Keratinocyte (primary cell): ENCODE data around the gene SMG6. TPM values are rescaled to one million over a fixed set of nuclear protein-coding genes. Genes with fewer than 3 reads are reported as not detected.

Experiments used
- DNase-seq: peaks from one replicate; pipeline ENCODE4 v3.0.0-alpha.2; 2011; ENCODE audit warnings: low read depth, missing footprints, low spot score
- FAIRE-seq: peaks from 2 replicates; lab custom pipeline; 2011; peaks lifted over from hg19 to GRCh38; lab: Jason Lieb, UNC
- H2AFZ ChIP-seq: 2 replicates; pipeline ENCODE4 v1.6.0; 2012; ENCODE audit warnings: low read length, control low read depth, inconsistent platforms; ENCODE audit not compliant: control insufficient read depth
- H3K27ac ChIP-seq: 2 replicates; pipeline ENCODE4 v1.5.1; 2011; ENCODE audit warnings: low read length; ENCODE audit not compliant: control insufficient read depth, insufficient read depth
- H3K27me3 ChIP-seq: 3 replicates; pipeline ENCODE4 v1.6.0; 2011; ENCODE audit warnings: low read length; ENCODE audit not compliant: control insufficient read depth, insufficient read depth; ENCODE audit errors: extremely low read depth
- H3K36me3 ChIP-seq, 2 experiments: 2 replicates in 1 of 2; 3 replicates in 1 of 2; pipeline ENCODE4 v1.5.1; 2011; ENCODE audit warnings: low read length in 2 of 2, mild to moderate bottlenecking in 1 of 2; ENCODE audit not compliant: control insufficient read depth in 2 of 2, insufficient read depth in 2 of 2; ENCODE audit errors: extremely low read depth in 1 of 2
- H3K4me1 ChIP-seq: 3 replicates; pipeline ENCODE4 v1.5.1; 2011; ENCODE audit warnings: low read length; ENCODE audit not compliant: control insufficient read depth, insufficient read depth; ENCODE audit errors: extremely low read depth
- H3K4me2 ChIP-seq: 3 replicates; pipeline ENCODE4 v1.6.0; 2011; ENCODE audit warnings: low read depth, low read length; ENCODE audit not compliant: control insufficient read depth, insufficient read depth; ENCODE audit errors: extremely low read depth
- H3K4me3 ChIP-seq, 3 experiments: fragments of 200-600 bp in 1 of 3; sonication (generic) in 1 of 3; 2 replicates in 2 of 3; 3 replicates in 1 of 3; pipeline ENCODE4 v1.5.1; 2011 to 2016; ENCODE audit warnings: low read length in 3 of 3, mild to moderate bottlenecking in 3 of 3, control low read depth in 2 of 3, inconsistent platforms in 1 of 3, low read depth in 1 of 3, mixed read lengths in 1 of 3, mixed run types in 1 of 3, moderate library complexity in 1 of 3; ENCODE audit not compliant: control insufficient read depth in 2 of 3, insufficient read depth in 2 of 3; ENCODE audit errors: extremely low read depth in 1 of 3
- H3K79me2 ChIP-seq: 2 replicates; pipeline ENCODE4 v1.6.0; 2012; ENCODE audit warnings: low read length; ENCODE audit not compliant: control insufficient read depth, insufficient read depth
- H3K9ac ChIP-seq: 3 replicates; pipeline ENCODE4 v1.6.0; 2011; ENCODE audit warnings: low read length; ENCODE audit not compliant: control insufficient read depth, insufficient read depth; ENCODE audit errors: extremely low read depth
- H3K9me1 ChIP-seq: 3 replicates; pipeline ENCODE4 v1.6.0; 2011; ENCODE audit warnings: low read length; ENCODE audit not compliant: control insufficient read depth, insufficient read depth; ENCODE audit errors: extremely low read depth
- H3K9me3 ChIP-seq: 2 replicates; pipeline ENCODE4 v1.5.1; 2012; ENCODE audit warnings: low read depth, low read length; ENCODE audit not compliant: control insufficient read depth
- H4K20me1 ChIP-seq: 3 replicates; pipeline ENCODE4 v1.6.0; 2011; ENCODE audit warnings: low read length; ENCODE audit not compliant: control insufficient read depth, insufficient read depth; ENCODE audit errors: extremely low read depth
- CTCF ChIP-seq, 3 experiments: IDR thresholded peaks in 1 of 3; conservative IDR thresholded peaks in 1 of 3; optimal IDR thresholded peaks in 1 of 3; 2 replicates in 2 of 3; 3 replicates in 1 of 3; pipeline versions ENCODE3 to v1.5.1; 2011; ENCODE audit warnings: low read length in 3 of 3, mild to moderate bottlenecking in 3 of 3, moderate library complexity in 2 of 3, control low read depth in 1 of 3, inconsistent platforms in 1 of 3; ENCODE audit not compliant: insufficient read depth in 2 of 3; ENCODE audit errors: extremely low read depth in 1 of 3
- EZH2 ChIP-seq: IDR thresholded peaks from one replicate; pipeline ENCODE4 v1.6.1; 2012; ENCODE audit warnings: inconsistent platforms, mild to moderate bottlenecking, low read length, moderate library complexity
- dilution Hi-C: fragments of 300-500 bp; cut with MboI; formaldehyde crosslinking; loops from one replicate; pipeline ENCODE4 v1.7.0; 2020; ENCODE audit warnings: low sequenced_read_pairs; ENCODE audit not compliant: extremely low pct_ligation_motif_present
- polyA plus RNA-seq, 5 experiments: library from polyadenylated mRNA; depleted of rRNA in 3 of 5; stranded (reverse) in 3 of 5; stranded (forward) in 1 of 5; unstranded in 1 of 5; fragments of >200 nt; gene quantifications; 1 replicate in 1 of 5; 2 replicates in 3 of 5; 3 replicates in 1 of 5; pipeline versions ENCODE4 v1.2.1 to v1.2.3, GENCODE V29; 2011 to 2012; ENCODE audit warnings: missing spikeins in 2 of 5, low read depth in 1 of 5, low replicate concordance in 1 of 5

SMG6 gene
- polyA plus RNA-seq, 1 donor (not counting 4 experiments of a cell fraction or from before 2014, with no cell fraction given), result 3.6 TPM

GRCh38 chr17:2071455-2072281 is 231.9 kb downstream of the SMG6 start:
- peaks cover 16% of the 10 kb centered on the region for H3K4me1 ChIP-seq
- H3K27me3 ChIP-seq, result no peaks in the 10 kb centered on the region
- H3K9me1 ChIP-seq, result peaks cover 5% of the 10 kb centered on the region
- H3K4me2 ChIP-seq, result no peak overlapping the region
- no peaks in the 10 kb centered on the region for H3K9me3 ChIP-seq
- H3K4me3 ChIP-seq, result no peak overlapping the region
- no peaks in the 10 kb centered on the region for H4K20me1 ChIP-seq
- H2AFZ ChIP-seq, result no peak overlapping the region
- TF ChIP-seq EZH2, result no peak
- TF ChIP-seq CTCF (optimal IDR thresholded peaks at IDR 0.05 in 1 of 3, IDR thresholded peaks at IDR 0.05 in 1 of 3, conservative IDR thresholded peaks at IDR 0.05 in 1 of 3; ENCODE audit: extremely low read depth in 1 of 3, insufficient read depth in 2 of 3, low read length in 3 of 3), result no peak
- H3K36me3 ChIP-seq, result peaks cover 15 to 18% of the 10 kb centered on the region in 2 experiments
- H3K27ac ChIP-seq, result no peak overlapping the region
- no peak overlapping the region for H3K9ac ChIP-seq
- FAIRE-seq (no peak), DNase-seq (no peak)
- dilution Hi-C loops, result no loop called here
- H3K79me2 ChIP-seq, result no peaks in the 10 kb centered on the region

GRCh38 chr17:2071024-2071385 is 232.6 kb downstream of the SMG6 start:
- H3K9me1 ChIP-seq, result peaks cover 5% of the 10 kb centered on the region
- H3K36me3 ChIP-seq, result peaks cover 15 to 22% of the 10 kb centered on the region in 2 experiments
- H3K4me1 ChIP-seq, result peaks cover 11% of the 10 kb centered on the region
- no peaks in the 10 kb centered on the region for H3K9me3 ChIP-seq
- dilution Hi-C loops, result no loop called here
- H4K20me1 ChIP-seq, result no peaks in the 10 kb centered on the region
- no peak overlapping the region for H3K27ac ChIP-seq
- H2AFZ ChIP-seq, result no peak overlapping the region
- TF ChIP-seq CTCF (optimal IDR thresholded peaks at IDR 0.05 in 1 of 3, IDR thresholded peaks at IDR 0.05 in 1 of 3, conservative IDR thresholded peaks at IDR 0.05 in 1 of 3; ENCODE audit: extremely low read depth in 1 of 3, insufficient read depth in 2 of 3, low read length in 3 of 3) (no peak), EZH2 (no peak)
- H3K27me3 ChIP-seq, result no peaks in the 10 kb centered on the region
- FAIRE-seq (no peak), DNase-seq (no peak)
- no peaks in the 10 kb centered on the region for H3K79me2 ChIP-seq
- H3K4me3 ChIP-seq, result no peak overlapping the region
- H3K4me2 ChIP-seq, result no peak overlapping the region
- no peak overlapping the region for H3K9ac ChIP-seq
